Activated CD8-positive, alpha-beta memory T cell treated with anti-CD3 and anti-CD28 coated beads, Interleukin-2, amount 50 U/mL, for 48 hours (primary cell): ENCODE results near the gene TCAP.

Source experiments
- DNase-seq: peaks from one replicate; pipeline ENCODE4 v3.0.0-alpha.2; 2020

TCAP gene

DNA sequence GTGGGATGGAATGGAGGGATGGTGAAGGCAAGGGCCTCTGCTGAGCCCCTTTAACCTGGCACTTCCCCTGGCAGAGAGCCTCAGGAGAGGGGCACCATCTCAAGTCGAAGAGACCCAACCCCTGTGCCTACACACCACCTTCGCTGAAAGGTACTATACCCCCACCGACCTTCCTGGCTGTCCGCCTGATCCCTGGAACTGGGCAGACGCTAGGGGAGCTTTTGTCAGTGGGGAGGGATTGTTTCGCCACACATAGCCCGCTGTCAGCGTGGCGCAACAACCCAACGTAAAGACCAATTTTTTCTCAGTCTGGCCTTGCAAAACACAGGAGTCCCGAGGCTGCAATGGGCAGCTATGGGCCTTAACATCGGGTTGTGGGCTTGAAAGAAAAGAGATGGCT lies 35.3 kb upstream of the TCAP start:
- DNase-seq = no peak

DNA sequence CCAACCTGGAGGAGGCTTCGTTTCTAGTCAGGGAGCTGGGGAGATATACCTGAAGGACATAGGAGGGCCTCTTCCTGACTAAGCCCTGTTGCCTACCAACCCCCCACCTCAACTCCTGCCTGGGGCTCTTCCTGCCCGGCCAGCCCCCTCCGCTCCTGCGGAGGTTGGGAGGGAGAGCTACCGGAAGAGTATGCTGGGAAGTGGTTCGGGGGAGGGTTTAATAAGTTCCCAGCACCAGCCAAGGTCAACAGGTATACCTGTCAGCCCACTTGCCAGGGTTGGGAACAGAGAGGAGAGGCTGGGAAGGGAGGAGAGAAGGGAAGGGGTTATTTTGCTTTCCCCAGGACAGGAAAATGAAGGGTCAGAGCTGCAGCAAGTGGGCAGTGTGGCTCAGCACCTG lies 33.7 kb upstream of the TCAP start:
- DNase-seq = no peak

DNA sequence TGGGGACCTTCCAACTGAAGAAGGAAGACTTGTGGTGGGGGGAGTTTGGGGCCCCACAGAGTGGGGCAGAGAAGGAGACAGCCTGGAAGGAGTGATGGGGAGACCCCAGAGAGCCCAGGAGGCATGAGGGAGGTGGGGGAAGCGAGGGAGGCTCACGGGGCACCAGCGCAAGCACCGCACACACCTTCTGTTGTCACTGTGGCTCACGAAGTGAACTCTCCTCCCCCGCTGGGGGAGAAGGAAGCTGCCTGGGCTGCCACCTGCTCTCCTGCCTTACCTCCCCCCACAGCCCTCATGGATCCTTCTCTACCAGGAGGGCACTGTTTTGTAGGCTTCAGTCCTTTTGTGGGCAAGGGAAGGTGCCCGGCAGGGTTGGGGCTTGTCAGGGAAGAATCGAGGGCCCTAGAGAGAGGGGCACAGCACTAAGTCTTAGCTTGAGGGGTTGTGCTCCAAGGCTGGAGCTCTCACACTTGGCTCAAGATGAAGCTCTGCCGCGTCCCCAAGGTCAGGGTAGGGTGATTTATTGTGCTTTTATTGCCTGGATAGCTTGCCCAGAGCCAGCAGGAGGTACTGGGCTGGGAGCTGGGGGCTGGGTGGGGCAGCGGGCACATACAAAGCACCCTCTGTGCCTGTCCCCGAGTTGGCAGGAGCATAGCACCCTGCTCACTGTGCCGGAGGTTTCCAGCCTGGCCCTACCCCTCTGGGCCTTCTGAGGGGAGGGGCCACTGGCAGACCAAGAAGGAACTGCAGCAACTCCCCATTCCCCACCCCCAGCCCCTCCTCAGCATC lies 32.8 kb upstream of the TCAP start:
- DNase-seq = no peak

DNA sequence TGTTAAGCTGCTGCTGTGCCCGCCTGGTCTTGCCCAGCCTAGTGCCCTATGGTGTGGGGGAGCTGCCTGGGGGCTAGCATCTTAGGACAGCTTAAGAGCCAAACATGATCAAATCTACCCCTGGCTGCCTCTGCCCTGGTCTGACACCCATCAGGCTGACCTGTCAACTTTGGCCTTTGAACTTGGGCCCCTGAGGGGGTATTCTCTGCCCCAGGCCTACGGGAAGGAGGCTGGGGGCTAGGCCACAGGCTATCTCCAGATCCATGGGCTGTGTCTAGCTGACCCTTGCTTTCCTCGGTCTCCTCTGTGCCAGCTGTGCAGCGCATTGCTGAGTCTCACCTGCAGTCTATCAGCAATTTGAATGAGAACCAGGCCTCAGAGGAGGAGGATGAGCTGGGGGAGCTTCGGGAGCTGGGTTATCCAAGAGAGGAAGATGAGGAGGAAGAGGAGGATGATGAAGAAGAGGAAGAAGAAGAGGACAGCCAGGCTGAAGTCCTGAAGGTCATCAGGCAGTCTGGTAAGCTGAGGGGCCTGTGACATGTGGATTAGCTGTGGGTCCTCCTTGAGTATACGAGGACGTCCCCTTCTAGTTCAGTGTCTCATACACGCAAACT lies 31.5 kb upstream of the TCAP start:
- no peak for DNase-seq

DNA sequence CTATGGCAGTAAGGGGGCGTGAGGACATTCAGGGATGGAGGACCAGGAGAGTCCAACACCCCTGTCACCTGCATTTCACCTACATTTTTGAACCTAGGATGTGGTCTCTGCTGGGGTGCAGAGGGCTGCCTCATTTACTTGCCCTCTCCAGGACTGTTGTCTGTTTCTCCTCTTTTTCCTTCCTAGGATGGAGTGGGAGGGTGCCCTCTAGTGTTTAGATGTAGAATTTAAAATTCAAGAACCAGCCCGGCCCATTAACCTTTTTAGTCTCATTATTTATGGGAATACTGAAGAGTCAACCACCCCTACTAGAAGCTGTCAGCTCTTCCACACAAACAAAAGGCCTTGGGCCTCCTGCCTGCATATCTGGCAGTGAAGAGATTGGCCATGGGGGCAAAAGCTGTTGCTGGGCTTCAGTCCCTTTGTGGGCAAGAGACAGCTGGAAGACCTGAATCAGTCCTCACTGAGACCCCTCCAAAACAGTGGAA lies 30.7 kb upstream of the TCAP start:
- DNase-seq = no peak

DNA sequence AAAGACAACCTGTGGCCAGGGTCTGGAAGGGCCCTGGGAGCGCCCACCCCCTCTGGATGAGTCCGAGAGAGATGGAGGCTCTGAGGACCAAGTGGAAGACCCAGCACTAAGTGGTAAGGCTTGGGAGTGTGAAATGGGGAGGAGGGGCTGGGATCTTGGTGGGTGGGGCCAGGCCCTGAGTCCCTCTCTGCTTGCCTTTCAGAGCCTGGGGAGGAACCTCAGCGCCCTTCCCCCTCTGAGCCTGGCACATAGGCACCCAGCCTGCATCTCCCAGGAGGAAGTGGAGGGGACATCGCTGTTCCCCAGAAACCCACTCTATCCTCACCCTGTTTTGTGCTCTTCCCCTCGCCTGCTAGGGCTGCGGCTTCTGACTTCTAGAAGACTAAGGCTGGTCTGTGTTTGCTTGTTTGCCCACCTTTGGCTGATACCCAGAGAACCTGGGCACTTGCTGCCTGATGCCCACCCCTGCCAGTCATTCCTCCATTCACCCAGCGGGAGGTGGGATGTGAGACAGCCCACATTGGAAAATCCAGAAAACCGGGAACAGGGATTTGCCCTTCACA lies 29.5 kb upstream of the TCAP start:
- DNase-seq = no peak

DNA sequence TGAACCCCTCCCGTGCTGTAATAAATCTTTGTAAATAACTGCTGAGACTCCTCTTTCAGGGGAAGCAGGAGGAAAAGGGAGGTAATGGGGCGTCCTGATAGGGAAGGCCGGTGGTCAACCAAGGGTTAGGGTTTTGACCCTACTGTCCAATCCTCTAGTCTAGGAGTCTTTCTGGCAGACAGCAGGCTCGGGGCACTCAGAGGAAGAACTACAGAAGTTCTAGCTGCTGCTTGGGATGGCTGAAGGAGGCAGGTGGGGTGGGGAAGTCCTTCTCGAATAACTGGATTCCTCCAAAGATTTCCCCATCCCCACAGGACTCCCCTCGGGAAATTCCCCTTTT lies 28.6 kb upstream of the TCAP start:
- DNase-seq = no peak

DNA sequence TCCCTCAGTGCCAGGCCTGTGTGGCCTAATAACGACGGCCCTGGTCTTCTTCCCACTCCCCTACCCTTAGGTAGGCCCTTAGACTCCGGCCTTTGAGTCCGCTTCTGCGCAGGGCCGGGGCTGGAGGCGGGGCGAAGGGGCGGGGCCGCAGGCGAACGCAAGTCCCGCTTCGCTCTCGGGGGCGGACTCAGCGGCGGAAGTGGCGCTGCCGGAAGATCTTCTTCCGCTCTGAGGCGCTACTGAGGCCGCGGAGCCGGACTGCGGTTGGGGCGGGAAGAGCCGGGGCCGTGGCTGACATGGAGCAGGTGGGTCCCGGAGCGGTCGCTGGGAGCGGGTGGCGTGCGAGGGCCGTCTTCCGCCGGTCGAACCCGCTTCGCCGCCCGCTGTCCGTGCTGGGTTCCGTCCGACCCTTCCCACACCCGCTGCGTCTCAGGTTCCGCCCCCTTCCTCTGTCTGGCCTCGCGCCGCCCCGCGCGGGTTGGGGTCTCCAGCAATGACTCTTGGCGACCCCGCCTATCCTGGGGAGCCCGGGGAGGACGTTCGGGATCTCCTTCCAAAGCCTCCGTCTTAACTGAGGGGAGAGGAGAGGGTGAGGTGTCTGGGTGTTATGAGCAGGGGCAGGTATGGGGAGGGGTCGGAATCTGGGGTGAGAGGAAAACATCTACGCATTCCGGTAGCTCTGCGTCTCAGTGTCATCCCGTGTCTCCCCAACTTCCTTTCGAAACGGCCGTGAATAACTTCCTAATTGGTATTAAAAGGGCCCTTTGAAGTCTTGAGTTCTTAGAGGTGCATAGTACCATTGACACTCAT lies 28.0 kb upstream of the TCAP start, which contains the start of gene STARD3:
Gene STARD3 (plus strand): TSS at position 218 of the 810 bp plus-strand sequence. CDS start 16,388 bp downstream, outside the sequence.
- DNase-seq = peak; percentile 94

DNA sequence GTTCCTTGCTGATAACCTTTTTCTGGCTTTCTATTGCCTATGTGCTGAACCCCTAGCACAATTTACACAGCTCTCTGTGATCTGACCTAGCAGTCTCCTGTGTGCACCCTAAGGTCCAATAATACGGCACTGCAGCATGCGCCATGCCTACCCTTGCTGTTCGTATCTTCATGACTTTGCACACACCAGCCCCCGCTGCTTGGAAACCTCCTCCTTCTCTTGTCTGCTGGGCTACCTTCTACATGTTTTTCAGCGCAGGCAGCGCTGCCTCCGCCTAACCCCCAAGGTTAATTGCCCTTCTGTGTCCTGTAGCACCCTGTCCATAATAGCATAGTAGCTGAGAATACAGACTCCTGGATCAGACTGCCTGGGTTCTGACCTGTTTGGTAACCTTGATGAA lies 26.8 kb upstream of the TCAP start:
- DNase-seq = no peak

DNA sequence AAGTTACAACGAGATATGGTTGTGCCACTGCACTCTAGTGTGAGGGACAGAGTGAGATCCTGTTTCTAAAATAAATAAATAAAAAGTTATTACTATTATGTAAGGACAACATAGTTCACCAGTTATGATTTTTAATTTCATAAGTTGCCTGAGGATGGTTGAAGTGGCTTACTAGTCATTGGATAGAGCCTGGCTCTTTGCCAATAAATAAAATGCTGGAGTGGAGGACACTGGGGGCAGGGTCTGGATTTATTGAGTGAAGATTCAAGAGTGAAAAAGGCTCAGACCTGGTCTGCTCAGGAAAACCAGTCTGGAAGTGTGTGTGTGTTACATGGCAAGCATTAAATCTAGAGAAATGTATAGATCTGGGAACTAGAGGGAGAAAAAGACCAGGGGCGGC lies 26.1 kb upstream of the TCAP start:
- DNase-seq = no peak

DNA sequence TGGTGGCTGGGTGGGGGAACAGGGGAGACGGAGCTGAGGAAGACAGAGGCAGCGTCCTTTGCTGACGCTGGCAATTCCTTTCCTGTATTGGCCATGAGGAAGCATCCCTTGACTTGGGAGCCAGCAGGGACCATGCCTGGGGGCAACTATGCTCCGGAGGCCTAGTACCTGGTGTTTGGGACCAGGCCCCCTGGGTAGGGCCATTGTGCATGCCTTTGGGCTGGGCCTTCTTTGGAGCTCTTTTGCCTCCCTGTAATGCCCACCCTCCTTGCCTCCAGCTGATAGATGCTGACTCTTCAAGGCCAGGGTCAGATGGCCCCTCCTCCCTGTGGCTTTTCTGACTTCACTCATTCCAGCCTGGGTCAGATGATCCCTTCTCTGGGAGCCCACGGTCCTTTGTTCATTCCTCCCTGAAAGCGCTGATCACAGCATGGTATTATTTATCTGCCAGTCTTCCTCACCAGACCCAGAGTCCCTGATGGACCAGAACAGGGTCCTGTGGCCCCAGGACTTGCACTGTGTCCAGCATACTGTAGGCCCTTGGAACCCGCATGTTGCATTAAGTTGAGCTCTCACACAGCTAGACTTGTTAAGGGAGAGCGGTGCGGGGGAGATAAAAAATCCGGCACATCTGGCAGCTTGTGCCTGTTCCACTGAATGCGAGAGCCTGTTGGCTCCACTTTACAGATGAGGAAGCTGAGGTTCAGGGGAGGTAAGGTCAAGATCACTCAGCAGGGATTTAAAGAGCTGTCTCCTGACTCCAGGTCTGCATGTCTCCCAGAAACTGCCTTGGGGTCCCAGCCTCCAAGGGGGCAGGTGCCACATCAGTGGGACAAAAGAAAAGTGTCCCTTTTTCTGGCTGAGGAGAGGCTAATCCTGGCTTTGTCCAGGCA lies 25.3 kb upstream of the TCAP start:
- DNase-seq = no peak

DNA sequence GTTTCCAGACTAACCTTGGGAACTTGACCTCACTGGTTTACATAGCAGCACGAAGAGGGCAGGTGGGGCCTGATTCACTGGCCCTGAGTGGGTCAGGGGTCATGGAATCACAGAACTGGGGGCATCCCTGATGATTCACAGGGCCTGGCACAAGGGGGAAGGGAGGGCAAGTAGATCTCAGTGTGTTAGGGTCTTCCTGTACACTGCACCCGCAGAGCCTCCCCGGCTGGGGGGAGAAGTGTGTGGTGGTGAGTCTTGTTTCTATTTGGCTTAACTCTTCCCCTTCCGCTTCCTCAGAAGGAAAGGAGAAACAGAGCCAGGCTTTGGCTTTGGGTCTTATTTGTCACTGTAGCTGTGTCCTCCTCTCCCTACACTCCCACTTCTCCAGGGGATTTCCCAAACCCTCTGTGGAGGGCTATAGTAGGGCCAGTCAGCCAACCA lies 24.5 kb upstream of the TCAP start:
- no peak for DNase-seq

DNA sequence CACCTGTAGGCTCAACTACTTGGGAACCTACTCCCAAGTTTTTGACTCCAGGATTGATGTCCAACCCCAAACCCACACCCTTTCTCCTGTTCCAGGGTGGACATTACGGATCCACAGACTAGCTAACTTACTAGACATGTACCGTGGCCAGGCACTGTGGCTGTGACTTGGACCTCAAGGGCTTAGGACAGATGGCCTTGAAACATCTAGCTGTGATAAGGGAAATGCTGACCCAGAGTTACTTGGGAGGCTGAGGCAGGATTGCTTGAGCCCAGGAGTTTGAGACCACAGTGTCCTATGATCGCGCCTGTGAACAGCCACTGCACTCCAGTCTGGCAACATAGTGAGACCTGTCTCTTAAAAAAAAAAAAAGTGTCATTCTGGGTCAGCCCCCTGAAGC lies 24.1 kb upstream of the TCAP start:
- DNase-seq = no peak

DNA sequence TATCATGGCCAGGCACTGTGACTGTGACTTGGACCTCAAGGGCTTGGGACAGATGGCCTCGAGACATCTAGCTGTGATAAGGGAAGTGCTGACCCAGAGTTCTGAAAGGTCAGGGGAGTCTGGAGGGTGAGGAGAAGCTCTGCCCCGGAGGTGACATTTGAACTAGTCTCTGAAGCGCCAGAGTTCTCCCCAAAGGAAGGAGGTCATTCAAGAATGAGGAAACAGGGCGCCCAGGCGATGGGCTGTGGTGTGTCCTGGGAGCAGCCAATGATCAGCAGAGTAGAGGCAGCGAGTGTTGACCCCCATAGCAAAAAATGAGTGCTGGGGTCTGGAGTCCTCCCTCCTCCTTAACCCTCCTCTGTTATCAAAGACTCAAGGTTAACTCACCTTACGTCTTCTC lies 23.3 kb upstream of the TCAP start:
- DNase-seq = no peak

DNA sequence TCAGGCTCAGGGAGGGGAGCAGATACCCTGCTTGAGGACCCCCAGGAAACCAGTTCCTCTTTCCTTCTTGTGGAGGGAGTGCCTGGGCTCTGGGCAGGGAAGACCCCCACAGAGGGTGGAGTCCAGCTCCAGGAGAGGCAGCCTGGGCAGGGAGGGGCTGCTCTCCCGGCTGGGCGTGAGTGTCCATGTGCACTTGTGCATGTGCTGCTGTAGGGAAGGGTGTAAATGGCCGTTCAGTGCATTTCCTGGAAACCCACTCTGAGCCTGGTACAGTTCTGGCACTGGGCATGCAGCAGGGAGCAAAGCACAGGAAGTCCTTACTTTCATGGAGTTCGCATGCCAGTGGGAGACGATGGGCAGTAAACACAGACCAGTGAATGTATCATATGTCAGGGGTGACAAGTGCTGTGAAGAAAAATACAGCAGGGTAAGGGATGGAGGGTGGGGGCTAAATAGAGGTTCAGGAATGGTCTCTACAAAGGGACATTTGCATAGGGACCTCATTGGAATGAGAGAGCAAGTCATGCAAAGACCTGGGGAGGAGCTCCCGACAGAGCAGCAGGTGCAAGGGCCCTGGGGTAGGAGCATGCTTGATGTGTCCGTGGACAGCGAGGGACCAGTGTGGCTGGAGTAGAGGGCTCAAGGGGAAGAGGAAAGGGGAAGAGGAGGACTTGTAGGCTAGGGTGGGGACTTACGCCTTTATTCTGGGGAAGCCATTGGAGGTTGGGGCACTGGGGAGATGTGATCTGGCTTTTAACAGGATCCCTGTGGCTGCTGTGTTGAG lies 22.7 kb upstream of the TCAP start:
- DNase-seq = no peak

DNA sequence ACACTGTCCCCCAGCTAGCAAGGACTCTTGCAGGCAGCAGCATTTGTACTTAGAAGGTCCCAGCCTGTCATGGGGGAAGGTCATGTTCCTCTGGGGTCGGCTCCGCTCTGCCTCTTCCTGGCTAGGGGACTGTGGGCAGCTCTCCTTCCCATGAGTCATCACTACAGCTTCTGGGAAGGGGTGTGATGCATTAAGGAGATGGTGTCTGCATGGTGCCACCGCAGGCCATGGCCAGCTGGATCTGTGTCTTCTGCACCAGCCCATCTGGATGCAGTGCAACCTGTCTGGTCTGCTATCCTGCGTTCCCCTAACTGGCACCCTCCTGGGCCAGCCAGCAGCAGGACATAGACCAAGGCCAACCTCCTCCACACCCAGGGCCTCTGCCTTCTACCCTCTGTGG lies 21.9 kb upstream of the TCAP start:
- no peak for DNase-seq

DNA sequence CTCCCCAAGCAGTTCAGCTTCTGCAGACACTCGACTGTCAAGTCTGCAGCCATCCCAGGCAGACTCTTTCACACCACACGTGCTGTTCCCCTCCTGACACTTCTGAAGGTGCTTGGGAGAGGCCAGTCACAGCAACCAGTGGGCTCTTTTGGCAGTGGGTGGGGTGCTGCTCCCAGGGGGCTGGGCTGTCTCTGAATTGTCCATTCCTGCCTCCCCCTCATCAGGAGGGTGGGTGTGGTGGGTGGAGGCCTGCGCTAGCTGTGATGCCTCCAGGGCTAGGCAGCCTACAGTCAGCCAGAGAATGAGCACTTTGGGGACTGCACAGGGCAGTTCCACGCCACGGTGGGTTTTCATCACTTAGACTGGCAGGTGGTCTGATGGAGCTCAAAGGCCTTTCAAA lies 17.9 kb upstream of the TCAP start:
- no peak for DNase-seq

DNA sequence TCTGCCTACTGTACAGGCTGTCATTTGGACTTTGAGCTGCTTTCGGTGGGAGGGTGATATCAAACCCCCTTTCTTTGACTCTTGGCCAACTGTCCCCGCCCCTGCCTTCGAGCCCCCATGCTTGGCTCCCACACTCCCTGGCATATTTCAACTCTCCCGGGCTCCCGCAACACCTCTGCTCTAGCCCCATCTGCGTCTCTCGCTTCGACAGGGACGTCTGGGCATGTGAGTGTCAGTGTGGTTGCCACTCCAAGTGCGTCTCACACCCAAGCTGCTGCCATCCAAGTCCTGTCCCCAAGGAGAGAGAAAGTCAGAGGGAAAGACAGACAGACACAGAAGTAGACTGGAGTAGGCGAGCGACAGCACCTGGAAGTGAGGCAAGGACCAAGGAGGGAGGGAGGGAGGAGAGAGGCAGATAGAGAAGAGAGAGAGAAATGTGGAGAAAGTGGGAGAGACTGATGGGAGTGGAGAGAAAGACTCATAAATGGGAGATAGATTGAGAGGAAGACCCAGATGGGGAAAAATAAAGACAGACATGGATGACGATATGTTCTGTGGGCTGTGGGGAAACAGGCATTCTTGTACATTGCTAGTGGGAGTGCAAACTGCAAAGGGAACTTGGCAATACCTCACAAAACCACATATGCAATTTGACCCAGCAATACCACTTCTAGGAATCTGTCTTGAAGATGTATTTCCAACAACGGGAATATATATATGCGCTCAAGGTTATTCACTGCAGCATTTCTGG lies 16.4 kb upstream of the TCAP start:
- no peak for DNase-seq

DNA sequence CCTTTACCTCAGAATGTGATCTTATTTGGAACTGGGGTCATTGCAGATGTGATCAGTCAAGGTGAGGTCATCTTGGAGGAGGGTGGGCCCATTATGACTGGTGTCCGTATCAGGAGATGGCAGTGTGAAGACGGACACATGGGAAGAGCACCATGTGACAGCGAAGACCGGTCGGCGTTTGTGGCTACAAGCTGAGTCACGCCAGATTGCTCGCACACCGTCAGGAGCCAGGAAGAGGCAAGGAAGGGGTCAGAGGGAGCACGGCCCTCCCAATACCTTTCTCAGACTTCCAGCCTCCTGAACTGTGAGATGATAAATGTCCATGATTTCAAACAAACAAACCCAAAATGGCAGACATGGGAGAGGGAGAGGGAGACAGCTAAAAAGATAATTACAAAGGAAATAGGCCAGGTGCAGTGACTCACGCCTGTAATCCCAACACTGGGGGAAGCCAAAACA lies 15.0 kb upstream of the TCAP start:
- no peak for DNase-seq

DNA sequence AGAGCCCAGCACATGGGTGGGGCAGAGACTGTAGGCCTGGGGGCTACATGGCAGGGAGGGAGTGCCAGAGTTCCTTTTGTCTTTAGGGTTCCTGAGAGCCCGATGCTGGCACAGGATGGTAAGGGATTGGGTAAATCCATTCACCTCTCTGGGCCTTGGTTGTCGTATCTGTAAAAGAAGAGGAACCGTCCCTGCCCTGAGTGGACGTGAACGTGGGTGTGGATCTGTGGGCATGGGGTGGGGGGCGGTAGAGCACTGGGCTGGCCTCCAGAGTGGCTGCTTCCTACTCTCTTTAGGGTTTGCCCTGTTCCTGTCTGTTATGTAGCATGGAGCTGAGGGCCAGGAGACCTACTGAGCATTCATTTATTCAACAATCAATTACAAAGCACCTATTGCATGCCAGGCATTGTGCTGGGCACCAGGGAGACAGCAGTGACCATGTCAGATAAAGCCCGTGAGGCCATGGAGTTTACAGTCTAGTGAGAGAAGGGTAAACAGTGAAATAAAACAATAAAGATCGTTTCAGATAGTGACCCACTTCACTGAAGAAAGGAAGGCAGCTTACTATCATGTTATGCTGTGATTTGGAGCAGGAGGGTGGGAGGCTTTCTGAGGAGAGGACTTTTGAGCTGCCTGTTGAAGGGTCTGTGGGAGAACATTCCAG lies 13.1 kb upstream of the TCAP start:
- no peak for DNase-seq
